ENCODE measurements around the gene FKBP5.

DNA sequence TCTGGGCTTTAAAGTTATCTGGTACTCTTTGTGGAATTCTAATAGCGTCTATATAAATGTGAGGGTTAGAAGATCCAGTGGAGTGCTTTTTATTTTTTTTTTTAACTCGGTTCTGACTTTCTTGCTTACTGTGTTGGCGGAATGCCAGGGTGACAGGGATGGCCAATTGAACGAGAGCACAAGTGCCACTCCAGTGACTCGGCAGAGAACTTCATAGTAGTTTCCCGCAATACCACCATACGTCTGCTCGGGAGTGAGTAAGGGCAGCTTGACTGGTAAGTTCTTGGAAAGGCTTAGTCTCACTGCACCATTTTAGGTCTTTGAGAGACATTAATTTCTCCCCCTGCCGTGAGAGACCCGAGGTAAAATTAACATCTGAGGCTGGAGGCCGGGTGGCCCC, 126.7 kb downstream of the FKBP5 start:
- TF ChIP-seq, protein P1, sequence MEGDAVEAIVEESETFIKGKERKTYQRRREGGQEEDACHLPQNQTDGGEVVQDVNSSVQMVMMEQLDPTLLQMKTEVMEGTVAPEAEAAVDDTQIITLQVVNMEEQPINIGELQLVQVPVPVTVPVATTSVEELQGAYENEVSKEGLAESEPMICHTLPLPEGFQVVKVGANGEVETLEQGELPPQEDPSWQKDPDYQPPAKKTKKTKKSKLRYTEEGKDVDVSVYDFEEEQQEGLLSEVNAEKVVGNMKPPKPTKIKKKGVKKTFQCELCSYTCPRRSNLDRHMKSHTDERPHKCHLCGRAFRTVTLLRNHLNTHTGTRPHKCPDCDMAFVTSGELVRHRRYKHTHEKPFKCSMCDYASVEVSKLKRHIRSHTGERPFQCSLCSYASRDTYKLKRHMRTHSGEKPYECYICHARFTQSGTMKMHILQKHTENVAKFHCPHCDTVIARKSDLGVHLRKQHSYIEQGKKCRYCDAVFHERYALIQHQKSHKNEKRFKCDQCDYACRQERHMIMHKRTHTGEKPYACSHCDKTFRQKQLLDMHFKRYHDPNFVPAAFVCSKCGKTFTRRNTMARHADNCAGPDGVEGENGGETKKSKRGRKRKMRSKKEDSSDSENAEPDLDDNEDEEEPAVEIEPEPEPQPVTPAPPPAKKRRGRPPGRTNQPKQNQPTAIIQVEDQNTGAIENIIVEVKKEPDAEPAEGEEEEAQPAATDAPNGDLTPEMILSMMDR (IDR thresholded peaks at IDR 0.05): no peak
- no peak for TF ChIP-seq POLR2A (IDR thresholded peaks at IDR 0.05)

Measured in tibial nerve (tissue), 3 donors.